Upper lobe of right lung (tissue), 1 donor: ENCODE data around the gene NOC2L. TPM values are rescaled to one million over a fixed set of nuclear protein-coding genes. Genes with fewer than 3 reads are reported as not detected.

Source experiments
- ATAC-seq: fragments of 200-7000 bp; cut with Tn5 transposase; one replicate; pipeline ENCODE4 v1.9.1; 2020; ENCODE audit warnings: mild to moderate bottlenecking, moderate library complexity
- DNase-seq: peaks from one replicate; pipeline ENCODE4 v3.0.0-alpha.2; 2020
- H3K27ac ChIP-seq: fragments of 200-600 bp; one replicate; pipeline ENCODE4 v1.8.0; 2022
- H3K27me3 ChIP-seq: fragments of 200-600 bp; one replicate; pipeline ENCODE4 v1.8.0; 2022; ENCODE audit warnings: mild to moderate bottlenecking
- H3K36me3 ChIP-seq: fragments of 200-600 bp; one replicate; pipeline ENCODE4 v1.8.0; 2022
- H3K4me1 ChIP-seq: fragments of 200-600 bp; one replicate; pipeline ENCODE4 v1.8.0; 2022
- H3K4me3 ChIP-seq: fragments of 200-600 bp; one replicate; pipeline ENCODE4 v1.8.0; 2022; ENCODE audit warnings: mild to moderate bottlenecking
- H3K9me3 ChIP-seq: fragments of 200-600 bp; one replicate; pipeline ENCODE4 v1.8.0; 2022
- intact Hi-C: fragments of 100-400 bp; cut with DNase I; formaldehyde crosslinking; loops from one replicate; pipeline ENCODE4 v1.11.0; 2022
- total RNA-seq: library from RNA; stranded (reverse); fragmentation: NEBNext Ultra II Directional; extraction: Animal tissue kit (Norgen Biotek cat#: 25700); gene quantifications from one replicate; pipeline ENCODE4 v1.2.1, GENCODE V29; 2021
- TF ChIP-seq, protein P1 (sequence below): fragments of 200-600 bp; IDR thresholded peaks from one replicate; pipeline ENCODE4 v1.8.0; 2022; ENCODE audit warnings: antibody characterized with exemption
- donor health status: DM: no; HTN: yes; CAD: no; lungs with severe emphysema.

Gene NOC2L
- total RNA-seq, 1 donor from 2014 or later = 54.5 TPM

DNA sequence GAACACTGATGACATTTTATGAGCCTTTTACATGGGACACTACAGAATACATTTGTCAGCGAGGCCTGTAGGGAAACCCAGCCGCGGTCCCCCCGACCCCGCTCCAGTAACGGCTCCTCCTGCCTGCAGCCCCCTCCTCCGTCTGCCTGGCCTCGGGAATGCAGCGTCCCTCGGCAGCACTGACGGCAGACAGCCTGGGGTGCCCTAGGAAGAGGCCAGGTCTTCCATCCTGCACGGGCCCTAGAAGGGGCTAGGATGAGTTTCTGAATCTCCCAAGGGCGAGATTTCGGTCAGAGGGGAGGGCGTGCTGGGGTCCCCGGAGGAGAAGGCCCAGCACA lies 26.9 kb downstream of the NOC2L start:
- Histone ChIP-seq H3K4me1 (no peaks in the 10 kb centered on the region), H3K9me3 (no peaks in the 10 kb centered on the region), H3K36me3 (no peaks in the 10 kb centered on the region), H3K4me3 (no peak overlapping the region), H3K27me3 (peaks cover 36% of the 10 kb centered on the region), H3K27ac (no peak overlapping the region)
- no peak for DNase-seq
- no peak for ATAC-seq
- TF ChIP-seq, protein P1, sequence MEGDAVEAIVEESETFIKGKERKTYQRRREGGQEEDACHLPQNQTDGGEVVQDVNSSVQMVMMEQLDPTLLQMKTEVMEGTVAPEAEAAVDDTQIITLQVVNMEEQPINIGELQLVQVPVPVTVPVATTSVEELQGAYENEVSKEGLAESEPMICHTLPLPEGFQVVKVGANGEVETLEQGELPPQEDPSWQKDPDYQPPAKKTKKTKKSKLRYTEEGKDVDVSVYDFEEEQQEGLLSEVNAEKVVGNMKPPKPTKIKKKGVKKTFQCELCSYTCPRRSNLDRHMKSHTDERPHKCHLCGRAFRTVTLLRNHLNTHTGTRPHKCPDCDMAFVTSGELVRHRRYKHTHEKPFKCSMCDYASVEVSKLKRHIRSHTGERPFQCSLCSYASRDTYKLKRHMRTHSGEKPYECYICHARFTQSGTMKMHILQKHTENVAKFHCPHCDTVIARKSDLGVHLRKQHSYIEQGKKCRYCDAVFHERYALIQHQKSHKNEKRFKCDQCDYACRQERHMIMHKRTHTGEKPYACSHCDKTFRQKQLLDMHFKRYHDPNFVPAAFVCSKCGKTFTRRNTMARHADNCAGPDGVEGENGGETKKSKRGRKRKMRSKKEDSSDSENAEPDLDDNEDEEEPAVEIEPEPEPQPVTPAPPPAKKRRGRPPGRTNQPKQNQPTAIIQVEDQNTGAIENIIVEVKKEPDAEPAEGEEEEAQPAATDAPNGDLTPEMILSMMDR = no peak
- intact Hi-C loops = no loop called here

DNA sequence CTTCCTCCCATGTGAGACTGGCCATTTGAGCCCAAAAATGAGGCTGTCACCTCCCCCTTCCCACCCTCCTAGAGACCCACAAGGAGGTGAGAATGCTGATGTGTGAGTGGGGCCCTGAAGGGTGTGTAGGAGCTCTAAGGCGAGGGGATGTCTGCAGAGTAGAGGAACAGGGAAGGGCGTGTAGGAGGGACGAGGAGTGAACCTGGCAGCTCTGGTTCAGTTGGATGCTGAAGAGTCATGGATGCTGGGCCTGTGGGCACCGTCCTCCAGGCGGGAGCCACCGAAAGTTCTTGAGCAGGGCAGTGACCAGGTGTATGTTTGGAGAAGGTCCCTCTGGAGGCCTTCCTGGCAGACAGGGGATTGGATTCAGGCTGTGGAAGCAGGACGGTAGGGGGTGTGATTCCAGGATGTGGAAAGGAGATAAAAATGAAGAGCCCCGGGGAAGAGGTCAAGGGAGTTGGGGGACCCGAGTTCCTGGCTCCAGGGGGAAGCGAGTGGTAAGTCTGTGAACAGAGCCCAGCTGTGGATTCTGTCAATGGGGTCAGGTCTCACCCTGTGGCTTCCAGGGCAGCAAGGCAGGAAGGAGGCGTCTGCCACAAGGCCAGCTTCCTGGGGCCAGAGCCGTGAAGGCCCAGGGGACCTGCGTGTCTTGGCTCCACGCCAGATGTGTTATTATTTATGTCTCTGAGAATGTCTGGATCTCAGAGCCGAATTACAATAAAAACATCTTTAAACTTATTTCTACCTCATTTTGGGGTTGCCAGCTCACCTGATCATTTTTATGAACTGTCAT lies 27.5 kb downstream of the NOC2L start:
- Histone ChIP-seq H3K27ac (no peak overlapping the region), H3K4me1 (no peaks in the 10 kb centered on the region), H3K9me3 (no peaks in the 10 kb centered on the region), H3K36me3 (no peaks in the 10 kb centered on the region), H3K27me3 (peaks cover 36% of the 10 kb centered on the region), H3K4me3 (no peak overlapping the region)
- TF ChIP-seq, protein P1 = no peak
- DNase-seq (no peak), ATAC-seq (no peak)
- intact Hi-C loops = no loop called here

DNA sequence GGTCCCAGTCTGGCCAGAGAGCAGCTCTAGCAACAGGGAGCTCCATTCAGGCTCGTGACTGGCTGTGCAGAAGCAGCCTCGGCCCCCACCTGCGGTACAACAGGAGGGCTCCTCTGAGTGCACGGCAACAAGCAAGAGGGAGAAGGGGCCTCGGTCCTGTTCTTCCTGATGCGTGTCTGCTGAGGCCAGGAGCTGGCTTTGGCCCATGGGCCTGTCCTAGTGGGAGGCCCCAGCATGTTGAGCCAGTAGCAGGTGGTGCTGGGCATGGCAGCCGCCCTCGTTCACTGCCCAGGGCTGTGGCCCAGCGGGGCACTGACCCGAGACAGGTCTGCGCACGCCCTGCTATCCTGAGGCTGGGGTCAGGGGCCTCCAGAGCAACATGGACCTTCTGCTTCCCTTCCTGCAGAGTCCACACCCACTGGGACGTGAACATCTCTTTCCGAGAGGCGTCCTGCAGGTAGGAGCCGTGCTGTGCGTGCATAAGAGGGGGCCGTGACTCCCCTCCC lies 28.4 kb downstream of the NOC2L start:
- peaks cover 36% of the 10 kb centered on the region for H3K27me3 ChIP-seq
- DNase-seq (no peak), ATAC-seq (no peak)
- H3K27ac ChIP-seq = no peak overlapping the region
- TF ChIP-seq, protein P1 = no peak
- no peaks in the 10 kb centered on the region for H3K9me3 ChIP-seq
- intact Hi-C loops = no loop called here
- H3K4me1 ChIP-seq = peaks cover 3% of the 10 kb centered on the region
- no peaks in the 10 kb centered on the region for H3K36me3 ChIP-seq
- H3K4me3 ChIP-seq = no peak overlapping the region

DNA sequence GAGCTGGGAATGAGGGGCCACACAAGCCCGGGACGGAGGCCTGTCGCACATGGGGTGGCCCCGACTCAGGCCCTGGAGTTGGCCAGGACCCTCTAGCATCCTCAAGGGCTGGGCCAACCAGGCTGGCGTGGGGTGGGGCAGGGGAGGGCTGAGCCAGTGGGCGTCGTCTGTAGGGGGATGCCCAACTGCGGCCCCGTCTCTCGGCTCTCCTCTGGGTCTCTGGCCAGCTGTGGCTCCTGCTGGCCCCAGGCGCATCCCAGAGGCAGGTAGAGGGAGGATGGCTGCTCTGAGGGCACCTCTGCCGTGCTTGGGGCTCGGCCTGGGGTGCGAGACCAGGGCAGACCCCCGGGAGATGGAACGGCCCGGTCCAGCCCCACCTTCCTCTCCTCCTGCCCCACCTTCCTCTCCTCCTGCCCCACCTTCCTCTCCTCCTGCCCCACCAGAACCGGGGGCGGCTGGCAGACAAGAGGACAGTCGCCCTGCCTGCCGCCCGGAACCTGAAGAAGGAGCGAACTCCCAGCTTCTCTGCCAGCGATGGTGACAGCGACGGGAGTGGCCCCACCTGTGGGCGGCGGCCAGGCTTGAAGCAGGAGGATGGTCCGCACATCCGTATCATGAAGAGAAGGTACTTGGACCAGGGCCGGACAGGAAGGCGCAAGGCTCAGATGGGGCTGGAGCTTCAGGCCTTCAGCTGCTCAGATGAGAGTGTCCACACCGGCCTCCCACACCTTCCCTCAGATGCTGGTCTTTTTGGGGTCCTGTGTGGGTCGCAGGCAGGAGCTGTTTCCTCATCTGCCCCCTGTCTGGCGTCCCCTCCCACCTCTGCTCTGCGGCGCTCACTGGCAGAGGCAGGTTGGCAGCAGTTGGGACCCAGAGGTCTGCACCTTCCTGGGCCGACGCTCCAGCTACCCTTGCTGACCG lies 29.1 kb downstream of the NOC2L start:
- Histone ChIP-seq H3K27me3 (peaks cover 35% of the 10 kb centered on the region), H3K9me3 (no peaks in the 10 kb centered on the region), H3K27ac (no peak overlapping the region), H3K36me3 (no peaks in the 10 kb centered on the region), H3K4me1 (peaks cover 8% of the 10 kb centered on the region), H3K4me3 (no peak overlapping the region)
- ATAC-seq (no peak), DNase-seq (no peak)
- TF ChIP-seq, protein P1 = no peak
- intact Hi-C loops = no loop called here

DNA sequence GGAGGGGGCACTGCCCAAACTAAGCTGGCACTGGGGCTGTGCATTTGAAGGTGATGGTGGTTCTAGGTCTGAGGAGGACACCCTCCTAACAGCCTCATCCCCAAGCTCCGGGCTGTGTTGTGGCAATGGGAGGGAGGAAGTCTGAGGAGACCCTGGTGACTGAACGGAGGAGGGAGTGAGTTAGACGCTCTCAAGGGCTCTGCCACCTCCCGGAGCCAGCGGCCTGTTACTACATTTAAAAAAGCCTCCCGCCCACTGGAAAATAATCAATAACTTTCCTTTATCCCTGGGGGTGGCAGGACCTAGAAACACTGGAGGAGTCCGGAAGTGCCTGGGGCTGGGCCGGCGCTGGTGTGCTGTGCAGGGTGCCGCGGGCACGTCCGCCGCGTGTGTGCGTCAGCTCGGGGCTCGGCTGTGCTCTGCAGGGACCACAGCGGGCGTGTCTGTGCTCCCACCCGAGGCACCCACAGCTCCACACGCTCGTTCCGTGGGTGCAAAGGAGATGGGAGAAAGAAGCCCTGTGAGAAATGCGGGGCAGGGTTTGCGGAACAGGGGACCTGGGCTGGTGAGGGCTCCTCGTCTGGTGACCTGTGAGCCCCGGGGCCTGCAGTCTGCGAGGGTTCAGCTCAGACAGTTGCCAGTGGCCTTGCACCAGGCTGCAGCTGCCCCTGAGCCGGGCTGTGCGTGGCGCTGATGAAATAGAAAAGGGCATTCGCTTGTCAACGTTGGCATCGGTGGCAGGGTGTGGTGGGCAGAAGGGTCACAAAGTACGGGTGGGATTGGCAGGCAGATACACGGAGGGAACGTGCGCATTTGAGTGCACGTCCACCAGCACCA lies 30.0 kb downstream of the NOC2L start:
- DNase-seq = no peak
- TF ChIP-seq, protein P1 = no peak
- intact Hi-C loops = no loop called here

More for the DNA sequence above, 30.0 kb downstream of the NOC2L start:
- H3K4me3 ChIP-seq = no peak overlapping the region
- ATAC-seq = no peak
- H3K27ac ChIP-seq = no peak overlapping the region
- H3K4me1 ChIP-seq = peaks cover 13% of the 10 kb centered on the region
- no peaks in the 10 kb centered on the region for H3K9me3 ChIP-seq
- H3K36me3 ChIP-seq = no peaks in the 10 kb centered on the region
- H3K27me3 ChIP-seq = peaks cover 38% of the 10 kb centered on the region
